Stimulated activated CD8-positive, alpha-beta memory T cell treated with anti-CD3 and anti-CD28 coated beads, Interleukin-4, amount 100 ng/mL, for 24 hours (primary cell): ENCODE measurements around the gene PTPRN2.

Source experiments
- DNase-seq: peaks from one replicate; pipeline ENCODE4 v3.0.0-alpha.2; 2020; ENCODE audit warnings: low read depth

PTPRN2 gene

GRCh38 chr7:158112571-158113320, 474.9 kb downstream of the PTPRN2 start:
- DNase-seq: no peak

- no peak for DNase-seq
These were observed 475.6 kb downstream of the PTPRN2 start for GRCh38 chr7:158111906-158112570.

- no peak for DNase-seq
These were observed 476.4 kb downstream of the PTPRN2 start for GRCh38 chr7:158111049-158111751.

- no peak for DNase-seq
These were observed 477.0 kb downstream of the PTPRN2 start for GRCh38 chr7:158110661-158111048.

GRCh38 chr7:158110034-158110590, 477.5 kb downstream of the PTPRN2 start:
- no peak for DNase-seq

GRCh38 chr7:158109364-158110033, 478.1 kb downstream of the PTPRN2 start:
- DNase-seq: no peak

GRCh38 chr7:158108646-158109293, 478.9 kb downstream of the PTPRN2 start:
- DNase-seq: no peak

- DNase-seq: no peak
These were observed 479.8 kb downstream of the PTPRN2 start for GRCh38 chr7:158107806-158108205.

GRCh38 chr7:158106272-158106671, 481.4 kb downstream of the PTPRN2 start:
- DNase-seq: no peak

- DNase-seq: no peak
These were observed 484.2 kb downstream of the PTPRN2 start for GRCh38 chr7:158103378-158103777.

- DNase-seq: no peak
These were observed 484.7 kb downstream of the PTPRN2 start for GRCh38 chr7:158102897-158103296.

- DNase-seq: no peak
These were observed 485.7 kb downstream of the PTPRN2 start for GRCh38 chr7:158101821-158102450.

GRCh38 chr7:158098125-158099030, 489.2 kb downstream of the PTPRN2 start:
- no peak for DNase-seq

GRCh38 chr7:158097453-158098124, 490.0 kb downstream of the PTPRN2 start:
- DNase-seq: no peak

- no peak for DNase-seq
These were observed 490.5 kb downstream of the PTPRN2 start for GRCh38 chr7:158097106-158097452.

GRCh38 chr7:158096582-158096981, 491.0 kb downstream of the PTPRN2 start:
- no peak for DNase-seq

- no peak for DNase-seq
These were observed 492.9 kb downstream of the PTPRN2 start for GRCh38 chr7:158094671-158095226.

GRCh38 chr7:158094046-158094445, 493.6 kb downstream of the PTPRN2 start:
- DNase-seq: no peak

- no peak for DNase-seq
These were observed 494.3 kb downstream of the PTPRN2 start for GRCh38 chr7:158093156-158093796.
